Hepatocyte (in vitro differentiated cells): ENCODE data around the gene NDUFV1. TPM values are rescaled to one million over a fixed set of nuclear protein-coding genes. Genes with fewer than 3 reads are reported as not detected.
"Not testable (repeated sequence)": the region's sequence is repeated elsewhere in the genome, so short reads cannot be mapped to it uniquely, and the experiment has no call there.

Source experiments
- DNase-seq: peaks from one replicate; pipeline ENCODE4 v3.0.0-alpha.2; 2016; ENCODE audit warnings: low spot score
- H2AFZ ChIP-seq: fragments of 200-600 bp; sonication (generic); 2 replicates; pipeline ENCODE4 v1.6.0; 2016; ENCODE audit warnings: antibody characterized with exemption, mild to moderate bottlenecking
- H3K27ac ChIP-seq: fragments of 200-600 bp; sonication (generic); 2 replicates; pipeline ENCODE4 v1.5.1; 2016; ENCODE audit warnings: mild to moderate bottlenecking
- H3K27me3 ChIP-seq: fragments of 200-600 bp; sonication (generic); 2 replicates; pipeline ENCODE4 v1.6.1; 2016
- H3K36me3 ChIP-seq: fragments of 200-600 bp; sonication (generic); replicated peaks from 2 replicates; pipeline ENCODE4 v1.5.1; 2016; ENCODE audit warnings: low read depth; ENCODE audit not compliant: insufficient read depth
- H3K4me1 ChIP-seq: fragments of 200-600 bp; sonication (generic); 2 replicates; pipeline ENCODE4 v1.5.1; 2016; ENCODE audit warnings: mild to moderate bottlenecking, moderate library complexity; ENCODE audit not compliant: insufficient read depth
- H3K4me2 ChIP-seq: fragments of 200-600 bp; sonication (generic); 2 replicates; pipeline ENCODE4 v1.6.0; 2016
- H3K4me3 ChIP-seq: fragments of 200-600 bp; sonication (generic); 2 replicates; pipeline ENCODE4 v1.5.1; 2016; ENCODE audit warnings: mild to moderate bottlenecking
- H3K79me2 ChIP-seq: fragments of 200-600 bp; sonication (generic); 2 replicates; pipeline ENCODE4 v1.6.0; 2017; ENCODE audit warnings: mild to moderate bottlenecking
- H3K9me2 ChIP-seq: fragments of 200-600 bp; sonication (generic); replicated peaks from 2 replicates; pipeline ENCODE4 v1.6.0; 2017; ENCODE audit warnings: mild to moderate bottlenecking; ENCODE audit not compliant: insufficient read depth
- H3K9me3 ChIP-seq: fragments of 200-600 bp; sonication (generic); 2 replicates; pipeline ENCODE4 v1.5.1; 2016; ENCODE audit warnings: low read depth, mild to moderate bottlenecking
- H4K20me1 ChIP-seq: fragments of 200-600 bp; sonication (generic); 2 replicates; pipeline ENCODE4 v1.6.0; 2016; ENCODE audit warnings: mild to moderate bottlenecking; ENCODE audit not compliant: insufficient read depth, poor library complexity, severe bottlenecking
- EZH2 ChIP-seq: fragments of 200-600 bp; sonication (generic); IDR thresholded peaks from 2 replicates; pipeline ENCODE4 v1.6.1; 2016; ENCODE audit warnings: antibody characterized with exemption, mild to moderate bottlenecking, borderline replicate concordance
- EZH2phosphoT487 ChIP-seq: fragments of 200-600 bp; sonication (generic); IDR thresholded peaks from one replicate; pipeline ENCODE4 v1.6.1; 2018; ENCODE audit warnings: antibody characterized with exemption, mild to moderate bottlenecking, low read depth, moderate library complexity; ENCODE audit not compliant: unreplicated experiment, severe bottlenecking
- WGBS: methylation state at CpG from one replicate; pipeline ENCODE4 v1.1.6; 2016; ENCODE audit warnings: low lambda C conversion rate; ENCODE audit errors: missing lambda C conversion rate; 5-methylcytosine and 5-hydroxymethylcytosine counted together
- polyA plus RNA-seq: library from polyadenylated mRNA; unstranded; fragments of >200 nt; fragmentation: Nextera tagmentation; extraction: Ambion mirVana; gene quantifications from 2 replicates; pipeline ENCODE4 v1.2.1, GENCODE V29; 2016
- total RNA-seq: library from RNA; depleted of rRNA; stranded (reverse); fragments of >200 nt; gene quantifications from 2 replicates; pipeline ENCODE4 v1.2.3, GENCODE V29; 2014
- TF ChIP-seq, protein P1 (sequence below): fragments of 200-600 bp; sonication (generic); IDR thresholded peaks from 2 replicates; pipeline ENCODE4 v1.5.1; 2016; ENCODE audit warnings: antibody characterized with exemption, mild to moderate bottlenecking; ENCODE audit not compliant: poor library complexity

The NDUFV1 gene
- total and polyA plus RNA-seq, 2 experiments from 2014 or later: 194 to 226 TPM

DNA sequence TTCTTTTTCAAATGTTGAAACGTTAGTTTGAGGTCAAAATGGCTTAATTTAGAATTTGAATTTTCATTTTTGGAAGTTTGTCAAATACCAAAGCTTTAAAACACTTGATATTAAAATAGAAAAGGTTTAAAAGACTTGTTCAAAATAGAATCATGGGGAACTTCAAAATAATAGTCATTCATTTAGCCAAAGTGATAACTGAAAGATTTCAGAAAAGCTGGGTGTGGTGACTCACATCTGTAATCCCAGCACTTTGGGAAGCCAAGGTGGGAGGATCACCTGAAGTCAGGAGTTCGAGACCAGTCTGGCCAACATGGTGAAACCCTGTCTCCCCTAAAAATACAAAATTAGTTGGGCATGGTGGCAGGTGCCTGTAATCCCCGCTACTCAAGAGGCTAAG, 12.3 kb upstream of the NDUFV1 start:
- no peak for DNase-seq
- Histone ChIP-seq H3K9me3 (no peaks in the 10 kb centered on the region), H2AFZ (no peak overlapping the region), H3K4me3 (no peak overlapping the region), H3K4me2 (no peak overlapping the region), H3K79me2 (no peaks in the 10 kb centered on the region), H4K20me1 (no peaks in the 10 kb centered on the region), H3K9me2 (no peaks in the 10 kb centered on the region), H3K27ac (no peak overlapping the region), H3K4me1 (no peaks in the 10 kb centered on the region), H3K27me3 (no peaks in the 10 kb centered on the region), H3K36me3 (no peaks in the 10 kb centered on the region)
- TF ChIP-seq, protein P1, sequence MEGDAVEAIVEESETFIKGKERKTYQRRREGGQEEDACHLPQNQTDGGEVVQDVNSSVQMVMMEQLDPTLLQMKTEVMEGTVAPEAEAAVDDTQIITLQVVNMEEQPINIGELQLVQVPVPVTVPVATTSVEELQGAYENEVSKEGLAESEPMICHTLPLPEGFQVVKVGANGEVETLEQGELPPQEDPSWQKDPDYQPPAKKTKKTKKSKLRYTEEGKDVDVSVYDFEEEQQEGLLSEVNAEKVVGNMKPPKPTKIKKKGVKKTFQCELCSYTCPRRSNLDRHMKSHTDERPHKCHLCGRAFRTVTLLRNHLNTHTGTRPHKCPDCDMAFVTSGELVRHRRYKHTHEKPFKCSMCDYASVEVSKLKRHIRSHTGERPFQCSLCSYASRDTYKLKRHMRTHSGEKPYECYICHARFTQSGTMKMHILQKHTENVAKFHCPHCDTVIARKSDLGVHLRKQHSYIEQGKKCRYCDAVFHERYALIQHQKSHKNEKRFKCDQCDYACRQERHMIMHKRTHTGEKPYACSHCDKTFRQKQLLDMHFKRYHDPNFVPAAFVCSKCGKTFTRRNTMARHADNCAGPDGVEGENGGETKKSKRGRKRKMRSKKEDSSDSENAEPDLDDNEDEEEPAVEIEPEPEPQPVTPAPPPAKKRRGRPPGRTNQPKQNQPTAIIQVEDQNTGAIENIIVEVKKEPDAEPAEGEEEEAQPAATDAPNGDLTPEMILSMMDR: no peak
- TF ChIP-seq EZH2: no peak
- no peak for TF ChIP-seq EZH2phosphoT487
- WGBS: 81% methylated on average over 3 of the region's 3 CpGs

DNA sequence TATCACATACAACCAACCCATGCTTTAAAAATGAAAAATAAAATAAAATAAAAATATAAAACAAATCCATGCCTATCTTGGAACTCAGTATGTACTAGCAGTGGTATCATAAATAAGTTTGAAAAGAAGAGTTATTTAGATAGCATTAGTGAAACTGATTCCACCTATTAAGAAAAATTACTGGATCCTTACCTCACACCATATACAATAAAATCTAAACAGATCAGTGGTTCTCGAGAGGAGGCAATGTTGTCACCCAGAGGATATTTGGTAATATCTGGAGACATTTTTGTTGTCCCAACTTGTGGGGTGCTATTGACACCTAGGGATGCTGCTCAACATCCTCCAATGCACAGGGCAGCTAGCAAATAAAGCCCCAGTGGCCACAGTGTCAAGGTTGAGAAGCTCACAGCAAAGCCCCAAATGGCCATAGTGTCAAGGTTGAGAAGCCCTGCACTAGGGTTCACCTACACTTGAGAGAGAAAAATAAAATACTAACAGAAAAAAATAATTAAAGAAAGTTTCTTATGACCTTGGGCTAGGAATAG, 9.9 kb upstream of the NDUFV1 start:
- Histone ChIP-seq H3K79me2 (no peaks in the 10 kb centered on the region), H3K27ac (no peak overlapping the region), H4K20me1 (no peaks in the 10 kb centered on the region), H3K4me2 (no peak overlapping the region), H3K4me3 (no peak overlapping the region), H3K9me3 (no peaks in the 10 kb centered on the region), H3K4me1 (no peaks in the 10 kb centered on the region), H3K27me3 (no peaks in the 10 kb centered on the region), H3K9me2 (no peaks in the 10 kb centered on the region), H2AFZ (no peak overlapping the region), H3K36me3 (no peaks in the 10 kb centered on the region)
- TF ChIP-seq, protein P1: no peak
- no peak for TF ChIP-seq EZH2phosphoT487
- TF ChIP-seq EZH2: no peak
- no peak for DNase-seq
- 100% methylated on average over 1 of the region's 1 CpG for WGBS

DNA sequence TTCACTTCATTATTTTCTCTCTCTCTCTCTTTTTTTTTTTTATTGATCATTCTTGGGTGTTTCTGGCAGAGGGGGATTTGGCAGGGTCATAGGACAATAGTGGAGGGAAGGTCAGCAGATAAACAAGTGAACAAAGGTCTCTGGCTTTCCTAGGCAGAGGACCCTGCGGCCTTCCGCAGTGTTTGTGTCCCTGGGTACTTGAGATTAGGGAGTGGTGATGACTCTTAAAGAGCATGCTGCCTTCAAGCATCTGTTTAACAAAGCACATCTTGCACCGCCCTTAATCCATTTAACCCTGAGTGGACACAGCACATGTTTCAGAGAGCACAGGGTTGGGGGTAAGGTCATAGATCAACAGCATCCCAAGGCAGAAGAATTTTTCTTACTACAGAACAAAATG, 9.3 kb upstream of the NDUFV1 start:
- not testable (repeated sequence) for H3K4me3 ChIP-seq, H3K27ac ChIP-seq, H3K36me3 ChIP-seq, H3K4me2 ChIP-seq, DNase-seq, H3K79me2 ChIP-seq, H3K9me2 ChIP-seq, H3K27me3 ChIP-seq, H4K20me1 ChIP-seq, H3K9me3 ChIP-seq, H2AFZ ChIP-seq, H3K4me1 ChIP-seq
- 71% methylated on average over 1 of the region's 3 CpGs for WGBS

DNA sequence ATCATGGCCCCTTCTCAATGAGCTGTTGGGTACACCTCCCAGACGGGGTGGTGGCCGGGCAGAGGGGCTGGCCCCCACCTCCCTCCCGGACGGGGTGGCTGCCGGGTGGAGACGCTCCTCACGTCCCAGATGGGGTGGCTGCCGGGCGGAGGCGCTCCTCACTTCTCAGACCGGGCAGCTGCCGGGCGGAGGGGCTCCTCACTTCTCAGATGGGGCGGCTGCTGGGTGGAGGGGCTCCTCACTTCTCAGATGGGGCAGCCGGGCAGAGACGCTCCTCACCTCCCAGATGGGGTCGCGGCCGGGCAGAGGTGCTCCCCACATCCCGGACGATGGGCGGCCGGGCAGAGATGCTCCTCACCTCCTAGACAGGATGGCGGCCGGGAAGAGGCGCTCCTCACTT, 8.8 kb upstream of the NDUFV1 start:
- not testable (repeated sequence) for H3K9me2 ChIP-seq, H3K27me3 ChIP-seq, H3K4me2 ChIP-seq, H3K36me3 ChIP-seq, H4K20me1 ChIP-seq, H3K9me3 ChIP-seq, H3K27ac ChIP-seq, H3K4me3 ChIP-seq, DNase-seq, H3K79me2 ChIP-seq, H3K4me1 ChIP-seq, H2AFZ ChIP-seq
- 98% methylated on average over 17 of the region's 26 CpGs for WGBS

DNA sequence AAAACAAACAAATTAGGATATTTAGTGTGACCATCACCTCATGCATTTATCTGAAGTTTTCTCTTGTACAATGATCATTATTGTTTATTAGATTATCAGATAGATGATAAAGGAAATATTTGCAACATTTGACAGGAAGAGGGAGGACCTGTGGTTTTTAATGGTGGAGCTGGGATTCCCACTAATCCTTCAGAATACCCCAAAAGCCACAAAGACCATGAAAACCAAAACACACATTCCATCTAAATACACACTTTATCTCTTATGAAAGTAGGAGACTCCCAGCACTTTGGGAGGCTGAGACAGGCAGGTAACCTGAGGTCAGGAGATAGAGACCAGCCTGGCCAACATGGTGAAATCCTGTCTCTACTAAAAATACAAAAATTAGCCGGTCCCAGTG, 7.6 kb upstream of the NDUFV1 start:
- WGBS: 76% methylated on average over 1 of the region's 1 CpG
- Histone ChIP-seq H3K9me2 (no peaks in the 10 kb centered on the region), H3K27ac (no peak overlapping the region), H3K27me3 (no peaks in the 10 kb centered on the region), H4K20me1 (no peaks in the 10 kb centered on the region), H3K79me2 (no peaks in the 10 kb centered on the region), H3K4me1 (no peaks in the 10 kb centered on the region), H3K36me3 (no peaks in the 10 kb centered on the region), H3K4me3 (no peak overlapping the region), H2AFZ (no peak overlapping the region), H3K9me3 (no peaks in the 10 kb centered on the region), H3K4me2 (no peak overlapping the region)
- DNase-seq: no peak
- TF ChIP-seq, protein P1: no peak
- no peak for TF ChIP-seq EZH2phosphoT487
- no peak for TF ChIP-seq EZH2
